ENCODE results near the gene UBE2J2. TPM values are rescaled to one million over a fixed set of nuclear protein-coding genes. Genes with fewer than 3 reads are reported as not detected.

UBE2J2 gene
- total RNA-seq, 1 experiment from 2014 or later = 83.4 TPM

GRCh38 chr1:1253314-1253713 lies 20.3 kb downstream of the UBE2J2 start:
- no peaks in the 10 kb centered on the region for H4K20me1 ChIP-seq (ENCODE audit: control insufficient read depth, insufficient read depth, insufficient read length)
- H3K14ac ChIP-seq (ENCODE audit: insufficient read depth, low read length) = no peak overlapping the region
- H3K23me2 ChIP-seq (ENCODE audit: insufficient read length, low read depth, low read length, poor library complexity, severe bottlenecking) = no peaks in the 10 kb centered on the region
- no peak overlapping the region for H2AK5ac ChIP-seq (ENCODE audit: insufficient read length, low read length)
- no peaks in the 10 kb centered on the region for H3K27me3 ChIP-seq (ENCODE audit: insufficient read depth, low read length)
- no peaks in the 10 kb centered on the region for H3K4me1 ChIP-seq (ENCODE audit: insufficient read depth, low read length)
- DNase-seq = no peak
- no peak for TF ChIP-seq CTCF (conservative IDR thresholded peaks at IDR 0.05)
- Mint-ChIP-seq H3K4me1 (peaks cover 12 to 20% of the 10 kb centered on the region in 2 experiments), H3K9me3 (no peaks in the 10 kb centered on the region; a peak in 2 of 5 replicates), H3K36me3 (ENCODE audit: insufficient read depth in 1 of 3, low read depth in 3 of 3) (peaks cover 16 to 55% (median 50%) of the 10 kb centered on the region in 3 experiments; a peak in 6 of 7 replicates), H3K27me3 (ENCODE audit: low read depth) (peaks cover 1% of the 10 kb centered on the region; the same call in 1 of the 2 replicates), H3K4me3 (no peak overlapping the region), H3K27ac (no peak overlapping the region; a peak in 1 of 7 replicates)
- H3K4ac ChIP-seq (ENCODE audit: low read depth, low read length) = no peak overlapping the region
- no CpG with 5 or more reads among the region's 12 CpGs for WGBS (ENCODE audit: extremely low coverage, insufficient read length, low lambda C conversion rate)
- H3K79me2 ChIP-seq (ENCODE audit: insufficient read depth, low read length) = no peaks in the 10 kb centered on the region
- H4K5ac ChIP-seq (ENCODE audit: insufficient read length, low read depth, low read length) = no peak overlapping the region
- no peak overlapping the region for H4K8ac ChIP-seq (replicated peaks; ENCODE audit: insufficient read length, low read depth, low read length)
- no peak overlapping the region for H2BK15ac ChIP-seq (ENCODE audit: low read depth, low read length)
- no peak overlapping the region for H2BK5ac ChIP-seq (ENCODE audit: insufficient read length, low read length)
- H3K9ac ChIP-seq (ENCODE audit: extremely low read depth, insufficient read length, low read length) = no peak overlapping the region
- no peak overlapping the region for H4K91ac ChIP-seq (ENCODE audit: insufficient read length, low read depth, low read length)
- no peak overlapping the region for H2AFZ ChIP-seq (ENCODE audit: low read length)
- no peak overlapping the region for H3K56ac ChIP-seq (ENCODE audit: insufficient read length, low read depth, low read length)
- no peak overlapping the region for H3T11ph ChIP-seq (ENCODE audit: low read length)
- H2BK12ac ChIP-seq (ENCODE audit: insufficient read length, low read depth, low read length) = no peak overlapping the region
- H3K9me3 ChIP-seq (ENCODE audit: control insufficient read depth, low read depth, low read length) = no peaks in the 10 kb centered on the region
- no peak overlapping the region for H2BK120ac ChIP-seq (ENCODE audit: low read depth, low read length, poor library complexity, severe bottlenecking)
- no peaks in the 10 kb centered on the region for H3K79me1 ChIP-seq (ENCODE audit: insufficient read depth, low read depth, low read length, poor library complexity, severe bottlenecking)
- H3K27ac ChIP-seq (ENCODE audit: insufficient read length, low read depth, low read length) = no peak overlapping the region
- no peak overlapping the region for H3K4me2 ChIP-seq (ENCODE audit: insufficient read depth, insufficient read length, low read length)
- H3K23ac ChIP-seq (ENCODE audit: insufficient read length, low read depth, low read length) = no peak overlapping the region
- no peak overlapping the region for H2BK20ac ChIP-seq (ENCODE audit: low read depth, low read length, poor library complexity, severe bottlenecking)
- no peak overlapping the region for H3K18ac ChIP-seq (ENCODE audit: insufficient read length, low read depth, low read length)

All from H9 (cell line).